GM19328 (cell line): ENCODE measurements around the gene TMEM52.
A peak's percentile ranks its signal among the peaks of the same experiment; 100 is the strongest.

ENCODE experiments used
- ATAC-seq: cut with Tn5 transposase; IDR thresholded peaks from one replicate; pipeline ENCODE4 v1.9.1; 2021; ENCODE audit warnings: mild to moderate bottlenecking, moderate library complexity; ENCODE audit not compliant: unreplicated experiment

Gene TMEM52

DNA sequence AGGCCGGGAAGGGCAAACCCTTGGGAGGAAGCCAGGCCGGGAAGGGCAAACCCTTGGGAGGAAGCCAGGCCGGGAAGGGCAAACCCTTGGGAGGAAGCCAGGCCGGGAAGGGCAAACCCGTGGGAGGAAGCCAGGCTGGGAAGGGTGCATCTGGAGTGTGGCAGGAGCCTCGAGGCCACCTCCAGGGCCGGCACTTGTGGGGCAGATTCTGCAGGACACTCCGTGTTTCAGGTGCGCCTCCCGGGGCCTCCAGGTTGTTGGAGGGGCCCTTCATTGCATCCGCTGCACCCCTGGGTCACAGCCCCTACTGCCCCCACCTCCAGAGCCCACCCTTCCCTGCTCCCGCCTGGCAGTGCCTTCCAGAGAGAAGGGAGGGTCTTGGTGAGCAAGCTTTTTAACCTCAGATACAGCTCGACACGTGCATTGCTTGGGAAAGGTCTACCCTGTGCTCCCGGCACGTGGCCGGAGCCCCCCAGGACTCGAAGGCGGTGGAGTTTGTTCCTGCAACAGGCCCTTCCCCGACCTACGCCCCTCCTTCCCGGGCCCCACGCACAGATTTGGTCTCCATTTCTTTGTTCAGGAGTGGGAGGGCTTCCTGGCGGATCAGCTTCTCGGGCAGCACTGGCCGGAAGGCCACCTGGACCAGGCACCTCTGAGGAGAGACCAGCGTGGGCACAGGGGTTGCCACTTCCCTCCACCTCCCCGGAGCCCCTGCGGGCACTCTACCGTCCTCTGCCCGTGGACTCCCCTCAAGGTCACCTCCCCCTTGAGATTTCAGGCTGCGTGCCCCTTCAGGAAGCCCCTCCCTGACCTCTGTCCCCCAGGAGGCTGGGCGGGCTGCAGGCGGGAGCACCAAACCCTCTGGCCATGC is 9.4 kb upstream of the TMEM52 start:
- no peak for ATAC-seq

DNA sequence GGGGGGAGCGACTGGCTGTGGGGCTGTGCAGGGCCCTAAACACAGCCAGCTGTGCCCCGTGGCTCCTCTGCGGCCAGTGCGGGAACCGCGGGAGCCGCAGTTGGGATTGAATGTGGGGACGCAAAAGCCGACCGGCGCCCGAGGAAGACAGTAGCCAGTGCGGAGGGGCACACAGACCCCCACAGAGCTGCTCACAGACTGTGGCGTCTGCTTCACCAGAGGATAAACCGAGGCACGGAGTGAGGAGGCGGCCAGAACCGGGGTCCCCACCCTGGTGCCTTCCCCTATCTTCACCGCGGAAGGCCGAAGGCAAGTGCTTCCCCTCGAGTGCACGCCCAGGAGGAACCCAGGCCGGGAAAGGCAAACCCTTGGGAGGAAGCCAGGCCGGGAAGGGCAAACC is 8.7 kb upstream of the TMEM52 start:
- ATAC-seq = no peak

DNA sequence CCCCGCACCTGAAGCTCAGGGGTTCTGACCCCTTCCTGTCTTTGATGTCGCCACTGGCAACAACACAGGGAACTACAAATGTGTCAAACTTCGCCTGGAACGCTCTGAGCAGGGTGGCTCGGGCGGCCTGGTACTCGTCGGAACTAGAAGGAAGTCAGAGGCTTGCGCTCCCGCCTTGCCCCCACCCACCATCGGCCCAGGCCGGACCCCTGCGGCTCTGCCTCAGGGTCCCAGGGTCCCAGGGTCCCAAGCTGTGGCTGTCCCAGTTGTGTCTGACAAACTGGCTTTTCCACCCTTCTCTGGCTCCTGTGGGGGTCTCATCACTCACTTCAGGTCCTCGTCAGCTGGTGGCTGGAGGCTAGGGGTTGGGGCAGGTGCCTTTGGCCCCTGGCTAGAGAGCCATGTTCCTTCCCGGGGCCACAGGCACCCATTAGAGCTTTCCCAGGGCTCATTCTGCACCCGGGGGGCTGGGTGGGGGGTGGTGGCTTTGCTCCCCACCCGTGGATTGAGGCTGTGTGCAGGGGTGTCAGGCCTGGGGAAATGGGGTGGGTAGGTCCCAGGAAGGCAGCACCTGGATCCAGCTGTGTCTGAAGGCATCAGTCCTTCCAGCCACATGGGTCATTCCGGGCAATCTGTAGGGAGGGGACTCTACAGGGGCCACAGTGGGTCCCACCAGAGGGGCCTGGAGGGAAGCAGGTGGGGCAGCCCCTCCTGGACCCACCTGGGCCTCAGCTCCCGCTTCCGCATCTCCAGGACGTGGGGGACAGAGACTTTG is 8.0 kb upstream of the TMEM52 start:
- ATAC-seq = no peak

DNA sequence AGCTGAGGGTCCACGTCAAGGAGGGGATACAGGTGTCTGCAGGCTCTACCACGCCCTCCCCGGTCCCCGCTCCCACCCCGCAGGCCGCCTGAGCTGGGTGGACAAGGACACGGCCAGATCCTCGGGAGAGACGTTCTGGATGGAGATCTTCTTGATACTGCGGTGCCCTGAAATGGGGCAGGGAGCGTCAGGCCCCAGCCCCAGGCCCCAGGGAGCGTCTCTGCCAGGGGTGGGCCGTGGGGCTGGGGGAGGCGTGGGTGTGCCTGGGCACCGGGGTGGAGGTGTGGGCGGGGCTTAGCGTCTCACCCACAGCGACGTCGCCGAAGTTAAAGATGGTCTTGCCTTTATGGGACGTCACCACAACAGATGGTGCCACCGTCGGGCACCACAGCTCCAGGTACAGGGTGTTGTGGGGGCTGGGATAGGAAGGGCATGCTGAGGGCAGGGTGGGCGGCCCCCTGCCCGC is 7.3 kb upstream of the TMEM52 start:
- no peak for ATAC-seq

DNA sequence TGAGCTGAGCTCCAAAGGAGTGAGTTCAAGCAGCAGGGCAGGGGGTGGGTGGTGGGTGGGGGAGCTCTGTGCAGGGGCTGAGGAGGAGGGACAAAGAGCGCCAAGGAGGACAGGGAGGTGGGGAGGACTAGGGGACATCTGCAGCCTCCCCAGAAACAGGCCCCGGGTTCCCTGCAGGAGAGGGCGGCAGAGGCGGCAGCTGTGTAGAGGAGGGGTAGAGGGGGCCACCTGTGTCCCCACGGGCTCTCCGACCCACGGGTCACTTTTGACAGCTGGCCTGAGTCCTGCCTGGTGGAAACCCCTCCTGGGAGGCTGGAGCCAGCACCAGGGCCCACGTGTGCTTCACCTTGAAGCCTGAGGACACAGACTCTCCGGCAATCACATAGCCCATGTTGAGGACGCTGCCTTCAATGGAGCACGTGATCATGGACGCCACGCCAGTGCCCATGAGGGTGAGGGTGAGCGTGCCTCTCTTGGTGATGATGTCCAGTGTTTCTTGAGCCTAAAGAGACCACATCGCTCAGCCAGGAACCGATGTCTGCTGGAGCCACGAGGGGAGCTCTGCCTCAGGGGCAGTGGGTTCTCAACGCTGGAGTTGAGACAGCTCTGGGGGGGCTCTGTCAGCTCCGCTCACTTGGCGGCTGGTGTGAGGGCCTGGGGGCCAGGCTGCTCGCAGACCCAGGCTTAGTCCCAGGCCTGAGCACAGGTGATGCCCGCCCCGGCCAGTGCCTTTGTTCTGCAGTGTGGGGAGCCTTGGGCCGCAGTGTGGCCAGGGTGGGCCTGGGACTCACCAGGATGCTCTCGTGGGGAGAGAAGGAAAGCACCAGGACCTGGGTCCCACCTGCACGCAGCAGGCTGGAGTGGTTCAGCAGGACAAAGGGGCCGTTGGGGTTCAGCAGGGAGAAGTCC is 6.6 kb upstream of the TMEM52 start:
- no peak for ATAC-seq

DNA sequence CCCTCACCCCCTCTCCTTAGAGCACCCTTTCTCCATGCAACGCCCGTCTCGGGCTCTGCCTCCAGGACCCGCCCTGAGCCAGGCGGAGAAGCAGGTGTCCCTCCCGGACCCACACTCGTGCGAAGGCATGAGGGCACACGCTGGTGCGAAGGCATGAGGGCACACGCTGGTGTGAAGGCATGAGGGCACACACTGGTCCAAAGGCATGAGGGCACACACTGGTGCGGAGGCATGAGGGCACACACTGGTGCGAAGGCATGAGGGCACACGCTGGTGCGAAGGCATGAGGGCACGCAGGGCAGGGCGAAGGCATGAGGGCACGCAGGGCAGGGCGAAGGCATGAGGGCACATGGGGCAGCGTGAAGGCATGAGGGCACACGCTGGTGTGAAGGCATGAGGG is 5.8 kb upstream of the TMEM52 start:
- no peak for ATAC-seq

DNA sequence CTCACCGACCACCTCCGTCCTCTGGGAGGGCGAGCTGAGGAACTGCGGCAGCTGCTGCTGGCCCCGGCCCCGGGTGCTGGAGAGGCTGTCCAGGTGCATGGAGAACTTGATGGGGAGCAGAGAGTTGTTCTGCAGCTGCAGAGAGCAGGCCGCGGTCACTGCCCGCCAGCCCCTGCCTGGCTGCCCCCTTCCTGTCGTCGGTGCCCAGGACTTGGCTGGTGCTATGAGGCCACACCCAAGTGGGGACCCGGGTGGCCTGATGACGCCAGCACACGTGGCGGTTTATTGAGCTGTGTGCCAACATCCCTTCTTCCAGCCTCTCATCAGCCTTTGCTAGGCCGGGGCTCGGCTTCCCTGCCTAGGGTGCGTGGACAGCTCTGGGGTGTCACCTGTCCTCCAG is 5.3 kb upstream of the TMEM52 start:
- ATAC-seq = no peak

DNA sequence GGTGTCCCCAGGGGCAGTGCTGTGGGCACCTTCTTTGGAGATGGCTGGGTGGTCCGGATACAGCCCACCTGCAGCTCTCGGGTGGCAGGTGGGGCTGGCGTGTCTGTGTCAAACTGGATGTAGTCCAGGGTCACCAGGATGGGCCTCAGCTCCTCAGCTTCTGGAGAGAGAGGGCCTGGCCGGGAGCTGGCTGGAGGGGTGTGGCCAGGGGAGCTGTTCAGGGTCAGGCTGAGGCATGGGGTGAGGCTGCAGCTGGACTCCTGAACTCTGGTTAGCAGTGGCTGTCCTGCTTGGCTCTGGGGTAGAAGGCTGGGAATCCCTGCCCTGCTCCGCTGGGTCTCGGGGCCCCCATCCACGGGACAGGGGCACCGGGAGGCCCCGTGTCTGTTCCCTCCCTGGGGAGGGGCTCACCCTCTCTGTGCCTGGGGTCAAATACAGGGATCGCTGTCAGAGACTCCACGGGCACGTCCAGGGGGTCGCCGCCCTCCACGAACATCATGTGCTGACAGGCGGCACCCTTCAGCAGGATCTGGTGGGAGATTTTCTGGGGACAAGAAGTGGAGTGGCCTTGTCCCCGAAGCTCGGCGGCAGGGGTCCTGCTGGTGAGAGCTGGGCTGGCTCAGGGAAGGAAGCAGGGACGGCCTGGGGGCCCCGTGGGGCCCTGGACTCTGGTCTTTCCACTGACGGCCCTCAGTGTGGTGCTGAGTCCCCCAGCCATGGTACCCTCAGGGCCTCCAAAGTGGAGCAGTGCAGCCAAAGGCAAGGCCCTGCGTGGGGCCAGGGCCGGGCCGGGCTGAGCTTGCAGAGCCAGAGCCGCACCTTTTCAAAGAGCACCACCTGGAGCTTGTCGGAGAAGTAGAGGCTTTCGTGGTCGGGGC is 4.1 kb upstream of the TMEM52 start:
- no peak for ATAC-seq

DNA sequence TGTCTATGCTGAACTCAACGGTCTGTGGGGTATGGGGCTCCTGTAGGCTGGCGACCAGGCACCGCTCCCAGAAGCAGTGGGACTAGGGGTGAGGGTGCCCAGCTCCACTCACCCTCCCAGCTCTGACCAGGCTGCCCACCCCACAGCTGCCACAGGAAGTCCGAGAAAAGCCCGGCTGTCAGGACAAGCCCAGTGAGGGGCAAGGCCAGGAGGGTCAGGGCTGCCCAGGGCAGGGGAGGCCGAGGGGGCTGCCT is 3.5 kb upstream of the TMEM52 start:
- no peak for ATAC-seq

DNA sequence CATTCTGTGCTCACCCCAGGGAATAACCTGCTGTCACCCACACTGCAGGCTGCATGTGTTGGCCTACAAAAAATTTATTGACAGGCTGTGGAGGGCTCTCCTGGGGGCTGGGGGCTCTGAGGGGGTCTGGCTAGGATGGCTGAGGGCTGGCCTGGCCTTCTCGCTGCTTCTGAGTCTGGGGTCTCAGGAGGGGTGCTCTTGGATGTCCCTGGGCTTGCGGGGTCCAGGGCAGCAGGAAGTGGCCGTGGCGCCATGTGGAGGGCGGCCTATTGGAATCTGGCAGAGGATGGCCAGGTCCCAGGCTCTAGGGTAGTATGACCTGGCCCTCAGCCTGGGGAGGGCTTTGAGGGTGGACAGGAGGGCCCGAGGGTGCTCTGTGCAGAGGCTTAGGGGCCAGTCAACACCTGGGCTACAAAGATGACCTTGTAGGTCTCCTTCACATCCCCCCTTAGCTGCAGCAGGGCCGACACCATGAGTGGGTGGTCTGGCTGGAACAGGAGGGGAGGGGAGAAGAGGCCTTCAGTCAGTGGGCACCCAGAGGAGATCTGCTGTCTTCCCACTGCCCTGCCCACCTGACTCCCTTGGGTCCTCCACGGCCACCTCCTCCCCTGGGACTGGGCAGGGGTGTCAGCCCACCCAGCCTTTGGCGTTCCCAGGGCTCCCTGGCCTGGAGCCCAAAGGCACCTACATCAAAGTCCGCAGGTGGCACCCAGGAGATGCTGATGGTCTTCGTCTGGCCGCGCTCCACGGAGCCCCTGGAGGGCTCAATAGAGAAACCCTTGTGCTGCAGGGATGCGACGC is 3.0 kb upstream of the TMEM52 start:
- ATAC-seq = no peak

DNA sequence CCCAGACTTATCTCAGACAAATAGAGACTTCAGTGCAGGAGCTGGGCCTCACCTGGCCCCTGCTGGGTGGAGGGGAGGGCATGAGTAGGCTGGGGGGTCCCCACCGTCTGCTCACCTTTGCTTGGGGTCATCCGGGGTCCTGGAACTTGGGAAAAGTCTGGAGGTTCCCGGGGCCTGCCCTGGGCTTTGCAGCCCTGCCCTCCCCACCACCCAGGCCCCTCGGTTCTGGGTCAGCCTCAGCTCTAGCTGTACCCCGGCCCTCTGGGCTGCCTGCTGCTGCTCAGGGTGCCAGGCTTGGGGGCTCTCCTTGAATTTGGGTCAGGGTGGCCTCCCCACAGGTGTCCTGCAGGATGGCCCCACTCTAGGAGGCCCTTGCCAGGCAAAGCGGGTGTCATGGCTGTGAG is 2.4 kb upstream of the TMEM52 start:
- no peak for ATAC-seq

DNA sequence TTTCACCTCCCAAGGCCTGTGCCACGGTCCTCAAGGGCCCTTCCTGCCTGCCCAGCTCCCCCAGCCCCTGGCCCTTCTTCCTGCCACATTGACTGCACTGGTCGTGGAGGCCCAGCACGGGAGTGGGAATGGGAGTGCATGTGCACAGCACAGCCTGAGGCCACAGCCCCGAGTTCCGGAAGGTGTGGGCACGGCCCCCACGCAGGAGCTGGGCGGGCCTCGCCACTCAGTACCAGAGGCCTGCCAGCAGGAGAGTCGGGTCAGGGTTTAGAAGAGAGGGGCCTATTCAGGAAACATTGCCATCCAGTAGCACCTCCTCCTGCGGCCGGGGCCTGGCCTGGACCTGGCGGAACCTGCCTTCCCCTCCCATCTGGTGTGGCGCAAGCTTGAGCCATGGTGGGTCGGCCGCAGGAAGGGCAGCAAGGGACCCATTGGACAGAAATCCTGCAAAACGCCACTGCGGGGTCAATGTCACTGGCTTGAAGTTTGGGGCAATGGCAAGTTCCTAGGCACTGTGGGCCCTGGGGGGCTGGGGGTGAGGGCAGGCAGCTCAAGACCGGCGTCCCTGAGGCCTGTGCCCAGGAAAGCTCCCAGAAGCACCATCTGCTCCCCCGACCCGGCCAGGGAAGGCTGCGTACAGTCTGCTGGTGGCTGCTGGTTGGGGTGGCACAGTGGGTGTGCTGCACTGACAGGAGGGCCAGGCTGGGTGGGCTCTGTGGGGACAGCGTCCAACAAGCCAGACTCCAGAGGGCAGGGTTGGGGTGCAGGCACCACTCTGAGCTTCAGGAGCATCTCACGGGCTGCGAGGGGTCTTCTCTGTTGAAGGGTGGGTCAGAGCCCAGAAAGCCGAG is 1.8 kb upstream of the TMEM52 start:
- no peak for ATAC-seq

DNA sequence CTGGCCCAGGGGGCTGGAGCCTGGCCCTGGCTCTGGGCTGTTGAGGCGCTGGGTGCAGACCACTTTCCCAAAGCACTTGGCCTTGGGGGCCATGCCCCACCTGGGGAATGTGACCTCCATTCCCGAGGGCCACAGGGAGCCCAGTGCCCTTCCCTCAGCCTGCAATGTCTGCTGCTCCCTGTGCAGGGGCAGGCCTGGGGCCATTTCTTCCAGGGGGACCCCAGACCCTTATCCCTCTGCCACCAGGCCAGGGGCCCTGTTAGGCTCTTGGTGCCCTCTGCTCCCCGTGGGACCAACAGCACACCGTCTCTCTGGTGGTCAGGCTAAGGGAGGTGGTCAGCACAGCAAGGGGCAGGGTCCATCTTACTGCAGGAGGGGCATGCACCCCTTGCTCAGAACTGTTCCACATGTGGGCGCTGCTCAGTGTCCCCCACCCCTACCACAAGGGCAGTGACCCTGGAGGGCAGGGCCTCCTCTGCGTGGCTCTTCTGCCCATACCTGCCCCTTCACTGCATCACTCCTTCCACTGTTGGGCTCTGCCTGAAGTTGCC is 1.1 kb upstream of the TMEM52 start:
- ATAC-seq = no peak

DNA sequence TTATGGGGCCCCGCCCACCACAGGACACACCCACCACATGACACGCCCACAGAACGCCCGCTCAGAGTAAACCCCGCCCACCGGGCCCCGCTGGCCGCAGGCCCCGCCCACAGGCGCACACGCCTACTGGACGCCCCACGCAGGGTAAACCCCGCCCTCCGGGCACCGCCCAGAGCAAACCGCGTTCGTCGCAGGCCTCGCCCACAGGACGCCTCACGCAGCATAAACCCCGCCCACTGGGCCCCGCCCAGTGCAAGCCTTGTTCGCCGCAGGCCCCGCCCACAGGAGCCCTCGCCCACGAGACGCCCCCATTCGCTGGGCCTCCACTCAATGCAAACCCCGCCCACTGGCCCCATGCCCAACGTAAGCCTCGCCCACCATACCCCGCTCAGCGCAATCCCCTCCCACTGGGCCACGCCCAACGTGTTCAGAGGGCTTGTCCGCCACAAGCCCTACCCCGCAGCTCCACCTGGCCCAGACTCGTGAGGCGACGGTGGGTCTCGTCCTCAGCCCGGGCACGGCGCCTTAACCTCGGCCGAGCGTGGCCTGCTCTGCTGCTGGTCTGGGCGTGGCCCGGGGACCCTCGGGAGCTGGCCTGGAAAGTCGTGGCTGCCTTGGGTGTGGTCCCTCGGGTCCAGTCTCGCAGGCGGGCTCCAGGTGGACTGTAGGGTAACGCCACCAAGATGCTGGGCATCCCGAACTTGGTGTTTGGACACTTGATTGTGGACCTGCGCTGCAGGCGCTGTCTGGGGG is 401 bp upstream of the TMEM52 start:
- ATAC-seq = peak; percentile 80

DNA sequence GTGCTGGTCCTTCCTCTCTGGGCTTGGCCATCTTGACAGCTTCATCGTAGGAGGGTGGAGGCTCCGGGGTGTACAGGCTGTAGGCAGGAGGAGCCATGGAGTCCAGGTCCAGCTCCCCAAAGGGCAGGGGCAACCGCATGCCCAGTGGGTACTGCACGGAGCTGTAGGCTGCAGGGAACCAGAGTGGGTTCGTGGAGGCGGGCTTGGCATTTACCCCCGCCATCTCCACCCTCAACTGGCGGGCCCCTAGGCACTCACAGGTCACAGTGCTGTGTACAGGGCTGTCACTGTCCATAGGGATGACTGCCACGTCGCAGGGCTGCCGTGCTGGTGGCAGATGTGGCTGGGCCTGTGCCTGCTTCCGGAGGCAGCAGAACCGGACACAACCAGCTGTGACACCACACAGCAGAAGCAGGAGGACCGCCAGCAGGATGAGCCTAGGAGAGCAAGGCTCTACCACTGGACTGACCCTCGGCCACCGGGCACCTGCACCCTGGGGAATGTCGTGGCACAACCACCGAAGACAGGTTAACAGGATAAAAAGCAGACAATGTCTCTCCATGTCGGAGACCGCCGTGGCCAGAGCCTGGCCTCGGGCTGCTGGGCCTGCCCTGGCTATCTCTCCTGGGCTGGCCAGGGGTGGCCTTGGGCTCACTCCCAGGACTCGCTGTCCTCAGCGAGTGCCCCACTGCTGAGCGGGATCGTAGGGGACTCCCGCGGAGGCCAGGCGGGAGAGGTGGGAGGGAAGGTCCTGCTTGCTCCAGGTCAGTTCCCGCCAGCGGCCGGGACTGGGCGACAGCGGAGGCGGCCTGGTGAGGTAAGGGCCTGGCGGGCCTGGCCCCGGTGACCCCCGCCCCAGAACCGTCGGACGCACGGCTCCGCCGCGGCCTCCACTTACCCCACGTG is 831 bp downstream of the TMEM52 start:
- ATAC-seq = no peak

DNA sequence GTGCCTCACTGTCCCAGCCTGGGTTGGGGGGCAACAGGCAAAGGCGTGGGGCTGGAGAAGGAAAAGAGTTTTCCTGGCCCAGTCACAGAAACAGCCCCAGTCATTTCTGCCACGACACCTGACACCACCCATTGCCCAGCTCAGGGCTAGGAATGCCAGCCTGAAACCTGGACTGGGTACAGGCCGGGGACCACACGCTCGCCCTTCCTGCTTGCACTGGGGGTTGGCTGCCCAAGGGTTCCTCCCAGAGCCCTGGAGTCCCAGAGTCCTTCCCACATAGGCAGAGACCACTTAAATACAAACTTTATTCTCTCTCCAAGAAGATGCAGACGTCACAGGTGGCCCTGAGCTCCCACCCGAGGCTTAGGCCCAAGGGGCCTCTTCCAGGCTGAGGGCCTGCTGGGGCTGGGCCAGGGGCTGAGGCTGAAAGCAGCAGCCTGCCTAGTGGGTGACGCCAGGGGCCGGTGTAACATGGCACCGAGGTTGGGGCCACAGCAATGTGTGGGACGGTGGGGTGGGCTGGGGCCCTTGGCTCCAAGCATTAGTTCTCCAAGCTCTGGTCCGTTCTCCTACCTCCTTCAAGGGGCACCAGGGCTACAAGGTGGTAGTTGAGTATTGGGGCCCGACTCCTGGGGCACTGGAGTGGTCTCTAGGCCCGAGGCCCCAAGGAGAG is 1.6 kb downstream of the TMEM52 start:
- ATAC-seq = no peak
